B cell (primary cell): ENCODE data around the gene PTPN14.

Experiments used
- EZH2 ChIP-seq: IDR thresholded peaks from 2 replicates; pipeline ENCODE4 v1.6.1; 2012; ENCODE audit warnings: borderline replicate concordance, low read depth, mild to moderate bottlenecking, moderate library complexity, low read length; ENCODE audit not compliant: insufficient read depth, poor library complexity, severe bottlenecking
- TF ChIP-seq, protein P1 (sequence below): fragments of 200-600 bp; IDR thresholded peaks from one replicate; pipeline ENCODE4 v1.8.0; 2022; ENCODE audit warnings: antibody characterized with exemption, mild to moderate bottlenecking

DNA sequence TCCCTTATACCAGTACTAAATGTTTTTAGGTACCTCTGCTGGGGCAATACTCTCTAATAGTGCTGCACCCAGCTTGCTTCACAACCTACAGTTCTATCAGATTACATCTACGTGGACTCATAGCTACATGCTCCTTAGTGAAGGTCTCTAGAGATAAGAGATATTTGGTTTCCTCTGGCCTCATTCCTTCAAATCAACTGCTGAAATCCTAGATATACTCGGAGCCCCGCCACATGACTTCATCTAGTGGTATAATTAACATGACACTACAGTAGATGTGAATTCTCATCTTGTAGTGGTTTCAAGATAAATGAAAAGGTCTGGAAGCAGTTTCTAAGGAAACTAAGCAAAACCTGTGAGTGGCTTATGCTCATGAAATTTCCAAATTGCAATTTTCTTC lies 155.1 kb downstream of the PTPN14 start:
- TF ChIP-seq, protein P1, sequence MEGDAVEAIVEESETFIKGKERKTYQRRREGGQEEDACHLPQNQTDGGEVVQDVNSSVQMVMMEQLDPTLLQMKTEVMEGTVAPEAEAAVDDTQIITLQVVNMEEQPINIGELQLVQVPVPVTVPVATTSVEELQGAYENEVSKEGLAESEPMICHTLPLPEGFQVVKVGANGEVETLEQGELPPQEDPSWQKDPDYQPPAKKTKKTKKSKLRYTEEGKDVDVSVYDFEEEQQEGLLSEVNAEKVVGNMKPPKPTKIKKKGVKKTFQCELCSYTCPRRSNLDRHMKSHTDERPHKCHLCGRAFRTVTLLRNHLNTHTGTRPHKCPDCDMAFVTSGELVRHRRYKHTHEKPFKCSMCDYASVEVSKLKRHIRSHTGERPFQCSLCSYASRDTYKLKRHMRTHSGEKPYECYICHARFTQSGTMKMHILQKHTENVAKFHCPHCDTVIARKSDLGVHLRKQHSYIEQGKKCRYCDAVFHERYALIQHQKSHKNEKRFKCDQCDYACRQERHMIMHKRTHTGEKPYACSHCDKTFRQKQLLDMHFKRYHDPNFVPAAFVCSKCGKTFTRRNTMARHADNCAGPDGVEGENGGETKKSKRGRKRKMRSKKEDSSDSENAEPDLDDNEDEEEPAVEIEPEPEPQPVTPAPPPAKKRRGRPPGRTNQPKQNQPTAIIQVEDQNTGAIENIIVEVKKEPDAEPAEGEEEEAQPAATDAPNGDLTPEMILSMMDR, result no peak
- TF ChIP-seq EZH2, result no peak
